NCI-H2029 treated with DMSO at 0.1 percent for 48 hours (cell line): Measurements from ENCODE around the gene SFXN5.

ENCODE experiments used
- DNase-seq: peaks from one replicate; lab custom pipeline; 2025; lab: John Stamatoyannopoulos, UW

SFXN5 gene

GRCh38 chr2:72975017-72975416 is 96.5 kb downstream of the SFXN5 start:
- no peak for DNase-seq

- no peak for DNase-seq
These were observed 97.1 kb downstream of the SFXN5 start for GRCh38 chr2:72974436-72974754.

GRCh38 chr2:72973566-72974435 is 97.7 kb downstream of the SFXN5 start:
- peak; percentile 2 for DNase-seq

- no peak for DNase-seq
These were observed 98.4 kb downstream of the SFXN5 start for GRCh38 chr2:72973137-72973535.

GRCh38 chr2:72972352-72973136 is 99.0 kb downstream of the SFXN5 start:
- DNase-seq = no peak

GRCh38 chr2:72971036-72971435 is 100.5 kb downstream of the SFXN5 start:
- DNase-seq = no peak

- no peak for DNase-seq
These were observed 101.8 kb downstream of the SFXN5 start for GRCh38 chr2:72969706-72970105.

- DNase-seq = no peak
These were observed 103.2 kb downstream of the SFXN5 start for GRCh38 chr2:72968286-72968685.

GRCh38 chr2:72965770-72966450 is 105.6 kb downstream of the SFXN5 start:
- no peak for DNase-seq

- DNase-seq = no peak
These were observed 106.5 kb downstream of the SFXN5 start for GRCh38 chr2:72965016-72965415.

- no peak for DNase-seq
These were observed 107.4 kb downstream of the SFXN5 start for GRCh38 chr2:72964146-72964525.

- no peak for DNase-seq
These were observed 107.9 kb downstream of the SFXN5 start for GRCh38 chr2:72963423-72964145.

GRCh38 chr2:72962911-72963310 is 108.6 kb downstream of the SFXN5 start:
- DNase-seq = no peak

- no peak for DNase-seq
These were observed 109.6 kb downstream of the SFXN5 start for GRCh38 chr2:72961853-72962468.

- no peak for DNase-seq
These were observed 110.3 kb downstream of the SFXN5 start for GRCh38 chr2:72961036-72961720.

- DNase-seq = no peak
These were observed 111.2 kb downstream of the SFXN5 start for GRCh38 chr2:72959995-72960981.

GRCh38 chr2:72959554-72959953 is 112.0 kb downstream of the SFXN5 start:
- no peak for DNase-seq

GRCh38 chr2:72958542-72959385 is 112.7 kb downstream of the SFXN5 start:
- no peak for DNase-seq

- DNase-seq = no peak
These were observed 114.6 kb downstream of the SFXN5 start for GRCh38 chr2:72956936-72957335.
